Measurements from ENCODE around the gene RYR2. TPM values are rescaled to one million over a fixed set of nuclear protein-coding genes. Genes with fewer than 3 reads are reported as not detected.

The RYR2 gene
- total RNA-seq, 1 experiment from 2014 or later = 0.03 TPM

DNA sequence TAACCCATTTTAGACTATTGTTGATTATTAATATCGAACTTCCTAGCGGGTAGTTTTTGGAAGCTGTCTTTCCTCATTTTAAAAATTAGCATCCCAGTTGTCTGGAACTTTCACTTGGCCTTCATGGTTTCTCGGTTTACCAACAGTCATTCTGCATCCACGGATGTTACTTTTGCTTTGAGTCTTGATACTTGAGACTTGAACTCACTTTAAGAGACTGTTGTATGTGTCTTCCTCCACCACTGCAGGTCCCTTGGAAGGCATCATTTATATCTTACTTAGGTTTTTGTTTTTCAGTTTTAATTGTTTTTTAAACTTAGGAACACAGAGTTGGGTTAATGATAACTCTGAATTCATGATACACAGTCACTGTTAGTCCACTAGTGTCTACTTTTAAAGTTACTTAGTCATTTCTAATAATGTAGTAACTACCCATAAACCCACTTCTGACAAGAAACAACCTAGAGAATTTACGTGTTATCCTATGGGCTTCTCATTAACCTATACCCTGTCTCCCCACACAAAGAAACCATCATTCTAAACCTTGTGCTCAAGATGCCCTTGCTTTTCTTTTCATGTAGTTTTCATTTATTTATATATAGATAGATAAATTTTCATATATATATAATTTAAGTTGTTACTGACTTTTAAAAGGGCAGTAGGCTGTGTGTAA lies 696.1 kb downstream of the RYR2 start:
- TF ChIP-seq SIN3A (IDR thresholded peaks at IDR 0.05; ENCODE audit: borderline replicate concordance, insufficient read depth, low read depth, low read length) = no peak
- TF ChIP-seq, protein P1, sequence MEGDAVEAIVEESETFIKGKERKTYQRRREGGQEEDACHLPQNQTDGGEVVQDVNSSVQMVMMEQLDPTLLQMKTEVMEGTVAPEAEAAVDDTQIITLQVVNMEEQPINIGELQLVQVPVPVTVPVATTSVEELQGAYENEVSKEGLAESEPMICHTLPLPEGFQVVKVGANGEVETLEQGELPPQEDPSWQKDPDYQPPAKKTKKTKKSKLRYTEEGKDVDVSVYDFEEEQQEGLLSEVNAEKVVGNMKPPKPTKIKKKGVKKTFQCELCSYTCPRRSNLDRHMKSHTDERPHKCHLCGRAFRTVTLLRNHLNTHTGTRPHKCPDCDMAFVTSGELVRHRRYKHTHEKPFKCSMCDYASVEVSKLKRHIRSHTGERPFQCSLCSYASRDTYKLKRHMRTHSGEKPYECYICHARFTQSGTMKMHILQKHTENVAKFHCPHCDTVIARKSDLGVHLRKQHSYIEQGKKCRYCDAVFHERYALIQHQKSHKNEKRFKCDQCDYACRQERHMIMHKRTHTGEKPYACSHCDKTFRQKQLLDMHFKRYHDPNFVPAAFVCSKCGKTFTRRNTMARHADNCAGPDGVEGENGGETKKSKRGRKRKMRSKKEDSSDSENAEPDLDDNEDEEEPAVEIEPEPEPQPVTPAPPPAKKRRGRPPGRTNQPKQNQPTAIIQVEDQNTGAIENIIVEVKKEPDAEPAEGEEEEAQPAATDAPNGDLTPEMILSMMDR (IDR thresholded peaks at IDR 0.05) = no peak
- TF ChIP-seq, protein P2, sequence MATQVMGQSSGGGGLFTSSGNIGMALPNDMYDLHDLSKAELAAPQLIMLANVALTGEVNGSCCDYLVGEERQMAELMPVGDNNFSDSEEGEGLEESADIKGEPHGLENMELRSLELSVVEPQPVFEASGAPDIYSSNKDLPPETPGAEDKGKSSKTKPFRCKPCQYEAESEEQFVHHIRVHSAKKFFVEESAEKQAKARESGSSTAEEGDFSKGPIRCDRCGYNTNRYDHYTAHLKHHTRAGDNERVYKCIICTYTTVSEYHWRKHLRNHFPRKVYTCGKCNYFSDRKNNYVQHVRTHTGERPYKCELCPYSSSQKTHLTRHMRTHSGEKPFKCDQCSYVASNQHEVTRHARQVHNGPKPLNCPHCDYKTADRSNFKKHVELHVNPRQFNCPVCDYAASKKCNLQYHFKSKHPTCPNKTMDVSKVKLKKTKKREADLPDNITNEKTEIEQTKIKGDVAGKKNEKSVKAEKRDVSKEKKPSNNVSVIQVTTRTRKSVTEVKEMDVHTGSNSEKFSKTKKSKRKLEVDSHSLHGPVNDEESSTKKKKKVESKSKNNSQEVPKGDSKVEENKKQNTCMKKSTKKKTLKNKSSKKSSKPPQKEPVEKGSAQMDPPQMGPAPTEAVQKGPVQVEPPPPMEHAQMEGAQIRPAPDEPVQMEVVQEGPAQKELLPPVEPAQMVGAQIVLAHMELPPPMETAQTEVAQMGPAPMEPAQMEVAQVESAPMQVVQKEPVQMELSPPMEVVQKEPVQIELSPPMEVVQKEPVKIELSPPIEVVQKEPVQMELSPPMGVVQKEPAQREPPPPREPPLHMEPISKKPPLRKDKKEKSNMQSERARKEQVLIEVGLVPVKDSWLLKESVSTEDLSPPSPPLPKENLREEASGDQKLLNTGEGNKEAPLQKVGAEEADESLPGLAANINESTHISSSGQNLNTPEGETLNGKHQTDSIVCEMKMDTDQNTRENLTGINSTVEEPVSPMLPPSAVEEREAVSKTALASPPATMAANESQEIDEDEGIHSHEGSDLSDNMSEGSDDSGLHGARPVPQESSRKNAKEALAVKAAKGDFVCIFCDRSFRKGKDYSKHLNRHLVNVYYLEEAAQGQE (IDR thresholded peaks at IDR 0.05; ENCODE audit: insufficient read depth in 1 of 2, low read depth in 2 of 2, low read length in 1 of 2) = no peak
- no peak for TF ChIP-seq POLR2AphosphoS5 (IDR thresholded peaks at IDR 0.05; ENCODE audit: low read depth, low read length)
- TF ChIP-seq TCF7L2 (IDR thresholded peaks at IDR 0.05; ENCODE audit: low read depth, low read length) = no peak
- Histone ChIP-seq H3K36me3 (ENCODE audit: control insufficient read depth, insufficient read depth, low read length) (no peaks in the 10 kb centered on the region), H3K27ac (ENCODE audit: low read length) (no peak overlapping the region), H3K4me1 (ENCODE audit: control insufficient read depth, insufficient read depth, low read length) (no peaks in the 10 kb centered on the region), H3K9me3 (ENCODE audit: control insufficient read depth, insufficient read depth, low read depth, low read length) (no peaks in the 10 kb centered on the region), H3K4me3 (ENCODE audit: low read depth in 2 of 2, low read length in 2 of 2) (no peak overlapping the region), H3K27me3 (ENCODE audit: control insufficient read depth, insufficient read depth, low read length) (no peaks in the 10 kb centered on the region)
- no peak for DNase-seq (ENCODE audit: low read depth, low spot score)
- intact Hi-C loops (cut with micrococcal nuclease; ENCODE audit: unreplicated experiment) (no loop called here), in situ Hi-C loops (cut with HindIII; ENCODE audit: low pct_unique_long_range_greater_than_20kb, low sequenced_read_pairs) (no loop called here)
- no peak for ATAC-seq
- POLR2A ChIA-PET = no interaction called here
- BruUV-seq (replicated peaks) = no TSS peak
- CTCF ChIA-PET = no interaction called here

DNA sequence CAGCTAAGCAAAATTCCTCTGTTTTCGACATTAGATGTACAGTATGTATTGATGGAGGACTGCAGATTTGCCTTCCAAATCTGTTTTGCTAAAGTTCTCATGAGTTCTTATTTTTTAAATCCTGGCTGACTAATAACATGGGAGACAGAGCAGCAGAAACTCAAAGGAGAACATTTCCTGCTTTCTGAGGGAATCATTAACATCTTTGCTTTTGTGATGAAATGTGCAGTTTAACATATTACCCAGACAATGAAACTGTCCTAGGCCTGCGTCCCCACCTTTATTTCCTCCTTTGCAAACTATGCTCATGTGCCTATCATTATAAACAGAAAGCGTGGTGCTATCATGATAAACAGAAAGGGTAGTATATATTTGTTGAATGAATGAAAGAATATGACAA lies 698.9 kb downstream of the RYR2 start:
- TF ChIP-seq, protein P1 (IDR thresholded peaks at IDR 0.05) = no peak
- TF ChIP-seq POLR2AphosphoS5 (IDR thresholded peaks at IDR 0.05; ENCODE audit: low read depth, low read length) (no peak), TCF7L2 (IDR thresholded peaks at IDR 0.05; ENCODE audit: low read depth, low read length) (no peak), SIN3A (IDR thresholded peaks at IDR 0.05; ENCODE audit: borderline replicate concordance, insufficient read depth, low read depth, low read length) (no peak)
- TF ChIP-seq, protein P2 (IDR thresholded peaks at IDR 0.05; ENCODE audit: insufficient read depth in 1 of 2, low read depth in 2 of 2, low read length in 1 of 2) = no peak
- BruUV-seq (replicated peaks) = no TSS peak
- Histone ChIP-seq H3K36me3 (ENCODE audit: control insufficient read depth, insufficient read depth, low read length) (no peaks in the 10 kb centered on the region), H3K4me3 (ENCODE audit: low read depth in 2 of 2, low read length in 2 of 2) (no peak overlapping the region), H3K4me1 (ENCODE audit: control insufficient read depth, insufficient read depth, low read length) (no peaks in the 10 kb centered on the region), H3K27ac (ENCODE audit: low read length) (no peak overlapping the region), H3K9me3 (ENCODE audit: control insufficient read depth, insufficient read depth, low read depth, low read length) (no peaks in the 10 kb centered on the region), H3K27me3 (ENCODE audit: control insufficient read depth, insufficient read depth, low read length) (no peaks in the 10 kb centered on the region)
- POLR2A ChIA-PET = no interaction called here
- DNase-seq (ENCODE audit: low read depth, low spot score) (no peak), ATAC-seq (no peak)
- in situ Hi-C loops (cut with HindIII; ENCODE audit: low pct_unique_long_range_greater_than_20kb, low sequenced_read_pairs) = no loop called here
- CTCF ChIA-PET = no interaction called here
- intact Hi-C loops (cut with micrococcal nuclease; ENCODE audit: unreplicated experiment) = no loop called here

Measured in Panc1 (cell line).